SW 1271 (cell line): ENCODE measurements around the gene CLEC16A.

Experiments used
- DNase-seq, 2 experiments: peaks; one replicate each; lab custom pipeline; 2025; lab: John Stamatoyannopoulos, UW

CLEC16A gene

GRCh38 chr16:11038777-11039176, 94.4 kb downstream of the CLEC16A start:
- DNase-seq = no peak

- DNase-seq = no peak
Measured at GRCh38 chr16:11039726-11040125, 95.4 kb downstream of the CLEC16A start.

GRCh38 chr16:11042191-11042590, 97.8 kb downstream of the CLEC16A start:
- DNase-seq = no peak

GRCh38 chr16:11045441-11045840, 101.1 kb downstream of the CLEC16A start:
- DNase-seq = no peak

GRCh38 chr16:11045846-11046245, 101.5 kb downstream of the CLEC16A start:
- DNase-seq = no peak

- no peak for DNase-seq
Measured at GRCh38 chr16:11046382-11046931, 102.1 kb downstream of the CLEC16A start.

DNA sequence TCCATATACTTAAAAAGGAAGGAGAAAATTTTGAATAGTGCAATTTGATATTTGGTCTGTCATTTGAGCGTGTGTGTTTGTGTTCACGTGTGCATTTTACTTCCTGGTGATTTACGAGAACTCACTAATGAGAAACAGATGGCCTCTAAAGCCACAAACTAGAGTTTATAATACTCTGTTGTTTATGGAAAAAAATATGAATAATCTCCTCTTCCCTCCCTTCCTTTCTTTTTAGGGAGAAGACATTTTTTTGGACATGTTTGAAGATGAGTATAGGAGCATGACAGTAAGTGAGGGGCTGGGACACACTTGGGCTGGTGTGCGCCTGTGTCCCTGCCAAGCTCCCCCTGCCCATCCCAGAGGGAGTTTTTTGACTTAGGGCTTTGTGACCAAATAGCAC, 102.7 kb downstream of the CLEC16A start:
- DNase-seq = no peak

DNA sequence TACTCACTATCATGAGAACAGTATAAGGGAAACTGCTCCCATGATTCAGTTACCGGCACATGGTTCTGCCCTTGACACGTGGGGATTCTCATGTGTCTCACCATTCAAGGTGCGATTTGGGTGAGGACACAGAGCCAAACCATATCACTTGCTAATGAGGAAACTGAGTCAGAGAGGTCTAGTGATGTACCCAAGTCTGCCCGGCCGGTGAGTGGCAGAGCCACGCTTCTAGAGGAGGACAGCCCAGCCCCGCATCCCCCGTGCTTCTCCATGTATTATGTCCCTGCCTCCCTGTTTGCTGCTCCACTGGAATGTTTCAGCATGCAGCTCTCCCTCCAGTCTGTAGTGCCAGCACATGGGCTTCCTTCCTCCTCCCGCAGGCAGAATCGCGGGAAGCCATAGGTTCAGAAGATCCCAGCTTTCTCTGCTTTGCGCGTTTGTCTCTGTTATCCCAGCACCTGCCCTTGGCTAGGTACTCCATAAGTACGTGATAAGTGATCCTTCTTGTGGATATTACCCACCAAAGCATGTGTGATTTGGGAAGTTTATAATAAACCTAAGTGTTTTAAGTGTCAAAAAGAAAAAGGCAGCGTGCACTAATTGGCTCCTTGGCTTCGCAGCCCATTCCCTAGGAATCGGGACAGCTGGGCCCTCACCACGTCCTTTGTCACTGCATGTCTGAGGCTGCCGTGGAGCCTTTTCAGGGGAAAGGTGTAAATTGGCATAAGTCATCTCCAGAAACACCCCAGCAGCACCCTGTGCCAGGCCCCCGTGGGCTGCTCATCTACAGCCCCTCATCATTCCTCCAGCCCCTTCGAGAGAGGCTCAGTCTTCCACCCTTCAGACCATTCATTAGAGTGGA, 103.8 kb downstream of the CLEC16A start:
- DNase-seq = no peak

GRCh38 chr16:11049396-11050059, 105.2 kb downstream of the CLEC16A start:
- DNase-seq = no peak

- DNase-seq = no peak
Measured at GRCh38 chr16:11050536-11050935, 106.2 kb downstream of the CLEC16A start.

DNA sequence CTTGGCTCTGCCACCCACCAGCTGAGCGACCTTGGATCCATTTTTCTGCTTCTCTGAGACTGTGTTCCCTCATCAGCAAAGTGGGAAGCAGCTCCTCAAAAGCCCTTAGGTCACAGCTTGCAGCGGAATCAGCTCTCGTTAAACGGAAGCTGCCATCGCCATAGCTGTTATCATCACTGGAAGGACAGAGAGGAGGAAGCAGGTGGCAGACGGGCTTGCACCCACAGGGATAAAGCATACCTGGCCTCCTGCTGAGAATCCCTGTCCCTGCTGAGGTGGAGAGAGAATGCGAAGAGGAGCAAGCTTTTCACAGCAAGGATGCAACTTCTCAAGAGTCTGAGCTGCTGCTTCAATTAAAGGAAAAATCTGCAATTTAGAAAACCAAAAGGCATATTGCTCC, 106.6 kb downstream of the CLEC16A start:
- no peak for DNase-seq

GRCh38 chr16:11051430-11051829, 107.1 kb downstream of the CLEC16A start:
- no peak for DNase-seq

DNA sequence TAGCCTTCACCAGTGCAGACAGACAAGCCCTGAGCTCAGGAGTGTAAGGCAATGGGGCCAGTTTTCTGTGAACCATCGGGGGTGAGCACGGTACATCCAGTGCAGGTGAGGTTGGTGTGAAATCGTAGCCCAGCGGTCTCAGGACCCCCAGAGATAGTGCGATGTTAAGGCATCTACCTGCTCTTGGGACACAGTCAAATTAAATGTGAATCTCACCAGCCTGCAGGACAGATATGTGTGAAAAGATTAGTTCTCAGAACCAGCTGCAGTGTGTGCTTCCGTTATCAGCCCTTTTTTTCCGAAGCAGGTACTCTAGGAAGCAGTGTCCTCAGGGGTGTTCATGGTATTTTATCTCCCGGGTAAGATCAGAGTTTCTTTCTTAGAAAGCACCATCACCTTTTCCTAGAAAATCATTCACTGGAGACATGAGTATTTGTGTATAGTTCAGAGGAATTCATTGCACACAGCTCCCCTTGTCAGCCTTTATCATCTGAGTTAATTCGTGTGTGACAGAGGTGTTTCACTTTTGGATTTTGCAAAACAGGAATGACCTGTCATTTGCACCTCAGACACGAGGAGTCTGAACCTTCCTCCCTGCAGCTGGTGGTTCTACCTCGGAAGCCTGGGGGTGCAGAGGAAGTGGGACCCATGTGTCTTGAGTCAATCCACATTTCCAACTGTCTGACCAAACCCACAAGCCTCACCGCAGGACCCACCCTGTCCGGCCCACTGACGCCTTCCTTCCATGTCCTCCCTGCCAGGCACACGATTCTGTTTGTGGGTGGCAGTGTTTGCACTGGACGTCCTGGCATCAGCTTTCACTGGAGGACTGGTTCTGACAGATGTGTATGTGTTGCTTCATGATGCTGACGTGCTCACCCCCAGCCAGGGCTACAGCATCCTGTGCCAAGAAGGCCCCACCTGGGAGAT, 107.8 kb downstream of the CLEC16A start:
- no peak for DNase-seq

GRCh38 chr16:11053916-11054460, 109.6 kb downstream of the CLEC16A start:
- no peak for DNase-seq

DNA sequence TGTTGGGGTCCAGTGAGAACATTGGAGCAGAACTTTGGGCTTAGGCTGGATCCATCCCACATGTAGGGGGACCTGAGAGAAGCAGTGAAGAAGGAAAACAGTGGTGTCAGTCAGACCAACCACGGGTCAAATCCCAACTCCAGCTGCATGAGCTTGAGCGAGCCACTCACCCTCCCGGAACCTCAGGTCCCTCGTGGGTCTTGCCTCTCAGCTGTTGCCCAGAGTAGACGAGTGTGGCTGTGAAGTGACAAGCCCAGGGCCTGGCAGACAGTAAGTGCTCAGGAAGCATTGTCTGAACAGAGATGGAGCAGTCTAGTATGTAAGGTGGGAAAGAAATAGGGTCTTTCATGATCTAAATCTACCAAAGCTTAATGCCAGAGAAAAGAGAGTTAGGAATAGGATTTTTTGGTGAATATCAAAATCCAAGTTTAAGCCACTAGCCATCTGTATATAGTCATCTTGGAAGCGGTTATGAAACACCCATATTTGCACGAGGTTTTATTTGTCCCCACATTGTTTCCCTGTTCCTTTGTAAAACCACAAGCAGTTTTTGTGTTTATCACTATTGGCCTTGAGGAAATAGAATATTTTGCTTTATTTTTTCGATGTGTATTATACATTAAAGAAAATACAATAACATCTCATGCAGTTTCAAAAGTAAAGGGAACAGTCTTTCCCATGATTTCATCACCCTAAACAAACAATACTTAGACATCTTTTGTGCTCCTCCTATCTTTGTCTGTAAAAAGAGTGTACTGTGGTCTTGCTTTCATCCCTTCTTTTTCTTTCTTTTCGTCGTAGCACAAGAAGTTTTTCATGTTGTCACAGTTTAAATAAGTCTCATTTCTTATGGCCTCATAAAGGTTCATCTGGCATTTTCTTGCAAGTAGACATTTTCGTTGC, 112.0 kb downstream of the CLEC16A start:
- no peak for DNase-seq

GRCh38 chr16:11056993-11057649, 112.8 kb downstream of the CLEC16A start:
- no peak for DNase-seq

DNA sequence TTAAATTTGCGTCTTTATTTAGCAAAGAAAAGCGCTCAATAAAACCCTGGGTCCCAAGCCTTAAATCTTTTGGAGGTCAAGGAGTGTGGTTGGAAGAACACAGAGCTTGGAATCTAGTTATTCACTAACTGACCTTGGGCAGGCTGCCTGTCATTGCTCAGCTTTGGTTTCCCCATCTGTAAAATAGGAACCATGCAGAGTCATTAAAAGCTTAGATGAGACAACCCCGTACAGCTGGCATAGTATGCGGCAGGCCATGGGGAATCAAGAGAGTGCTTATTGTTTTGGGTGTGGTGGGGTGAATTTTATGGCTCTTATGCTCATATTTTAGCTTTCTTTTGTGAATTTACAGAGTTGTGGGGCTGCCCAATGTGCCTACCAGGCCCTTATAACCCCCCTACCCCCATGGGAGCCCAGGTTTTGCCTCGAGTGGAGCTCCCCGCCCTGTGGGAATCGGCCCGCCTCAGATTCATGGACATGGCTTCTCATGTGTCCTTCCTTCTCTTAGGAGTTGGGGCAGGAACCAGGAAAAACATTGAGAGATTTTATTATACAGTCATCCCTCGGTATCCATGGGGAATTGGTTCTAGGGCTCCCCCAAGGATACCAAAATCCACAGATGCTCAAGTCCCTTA, 113.5 kb downstream of the CLEC16A start:
- DNase-seq = no peak

- no peak for DNase-seq
Measured at GRCh38 chr16:11058832-11059231, 114.5 kb downstream of the CLEC16A start.

DNA sequence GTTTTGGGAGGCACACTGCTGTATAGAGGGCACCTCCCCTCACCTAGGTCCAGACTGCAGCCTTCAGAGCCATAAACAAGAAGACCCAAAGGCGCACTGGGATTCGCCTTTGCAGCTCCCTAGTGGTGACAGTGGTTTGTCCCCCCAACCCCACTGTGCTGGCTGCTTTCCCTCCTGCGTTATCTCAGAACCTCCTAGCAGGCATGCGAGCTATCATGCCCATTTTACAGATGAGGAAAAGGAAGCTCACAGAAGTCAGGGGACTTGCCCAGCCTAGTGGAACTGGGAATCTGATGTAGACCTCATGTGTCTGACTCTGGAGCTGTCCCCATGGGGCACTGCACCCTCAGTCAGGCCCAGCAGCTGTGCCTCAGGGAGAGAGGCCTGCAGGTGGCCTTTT, 115.2 kb downstream of the CLEC16A start:
- DNase-seq = no peak

- DNase-seq = no peak
Measured at GRCh38 chr16:11060364-11060763, 116.0 kb downstream of the CLEC16A start.
